GM21737 (cell line): ENCODE measurements around the gene DCPS.
"Not testable (repeated sequence)": the region's sequence is repeated elsewhere in the genome, so short reads cannot be mapped to it uniquely, and the experiment has no call there.

Source experiments
- ATAC-seq: cut with Tn5 transposase; IDR thresholded peaks from one replicate; pipeline ENCODE4 v1.9.1; 2021; ENCODE audit warnings: mild to moderate bottlenecking, moderate library complexity; ENCODE audit not compliant: unreplicated experiment

Gene DCPS, protein sequence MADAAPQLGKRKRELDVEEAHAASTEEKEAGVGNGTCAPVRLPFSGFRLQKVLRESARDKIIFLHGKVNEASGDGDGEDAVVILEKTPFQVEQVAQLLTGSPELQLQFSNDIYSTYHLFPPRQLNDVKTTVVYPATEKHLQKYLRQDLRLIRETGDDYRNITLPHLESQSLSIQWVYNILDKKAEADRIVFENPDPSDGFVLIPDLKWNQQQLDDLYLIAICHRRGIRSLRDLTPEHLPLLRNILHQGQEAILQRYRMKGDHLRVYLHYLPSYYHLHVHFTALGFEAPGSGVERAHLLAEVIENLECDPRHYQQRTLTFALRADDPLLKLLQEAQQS

DNA sequence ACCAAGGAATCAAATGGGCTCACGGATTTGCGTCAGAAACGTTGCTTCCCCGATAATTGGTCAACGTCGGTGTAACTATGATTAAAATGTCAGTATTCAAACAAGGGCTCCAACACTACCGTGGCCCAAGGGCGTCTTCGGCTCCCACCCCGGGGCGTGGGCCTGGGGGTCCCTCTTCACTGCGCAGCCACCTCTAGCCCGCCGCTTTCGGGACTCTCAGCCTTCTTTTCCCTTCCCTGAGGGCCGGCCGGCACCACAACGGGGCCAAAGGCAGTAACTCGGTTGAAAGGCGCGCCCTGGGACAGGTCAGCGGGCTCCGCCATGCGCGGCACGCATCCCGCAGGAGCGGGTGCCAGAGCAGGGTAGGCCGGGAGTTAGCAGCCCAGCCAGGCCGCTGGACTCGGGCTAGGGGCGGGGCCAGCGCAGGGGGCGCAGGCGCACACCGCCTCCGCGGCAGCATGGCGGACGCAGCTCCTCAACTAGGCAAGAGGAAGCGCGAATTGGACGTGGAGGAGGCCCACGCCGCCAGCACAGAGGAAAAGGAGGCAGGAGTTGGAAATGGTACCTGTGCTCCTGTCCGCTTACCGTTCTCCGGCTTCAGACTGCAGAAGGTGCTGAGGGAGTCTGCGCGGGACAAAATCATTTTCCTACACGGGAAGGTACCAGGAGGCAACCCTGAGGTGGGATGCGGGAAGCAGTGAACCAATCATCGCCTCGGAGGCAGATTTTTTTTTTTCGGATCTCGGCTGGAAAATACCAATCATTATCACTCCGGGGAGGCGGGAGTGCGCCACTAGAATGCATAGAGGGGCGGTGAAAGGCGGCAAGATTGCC is at the start of gene DCPS:
TSS of gene DCPS (plus strand) at position 438 of the 834 bp plus-strand sequence. CDS start at position 459, 21 bp downstream.
- peak; percentile 91 for ATAC-seq

GRCh38 chr11:126254819-126255218 is 49.0 kb upstream of the DCPS start:
- no peak for ATAC-seq

- ATAC-seq = not testable (repeated sequence)
These were observed 48.4 kb upstream of the DCPS start for GRCh38 chr11:126255507-126255906.

DNA sequence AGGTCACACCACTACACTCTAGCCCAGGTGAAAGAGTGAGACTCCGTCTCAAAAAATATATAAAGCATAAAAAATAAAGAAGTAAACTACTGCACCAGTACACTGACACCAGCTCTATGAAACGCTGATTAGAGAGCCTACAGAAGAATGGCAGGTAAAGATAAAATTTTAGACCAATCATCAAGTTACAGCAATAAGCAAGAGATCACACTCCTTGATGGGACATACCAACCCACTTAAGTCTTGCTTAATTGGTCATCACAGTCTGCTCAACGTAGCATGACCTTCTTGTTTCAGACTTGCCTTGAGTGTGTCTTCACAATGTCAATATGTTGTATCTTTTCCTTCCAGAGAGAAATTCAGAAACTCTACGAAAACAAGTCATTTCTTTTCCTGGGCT is 47.6 kb upstream of the DCPS start:
- no peak for ATAC-seq

- no peak for ATAC-seq
These were observed 46.7 kb upstream of the DCPS start for GRCh38 chr11:126257144-126257543.

DNA sequence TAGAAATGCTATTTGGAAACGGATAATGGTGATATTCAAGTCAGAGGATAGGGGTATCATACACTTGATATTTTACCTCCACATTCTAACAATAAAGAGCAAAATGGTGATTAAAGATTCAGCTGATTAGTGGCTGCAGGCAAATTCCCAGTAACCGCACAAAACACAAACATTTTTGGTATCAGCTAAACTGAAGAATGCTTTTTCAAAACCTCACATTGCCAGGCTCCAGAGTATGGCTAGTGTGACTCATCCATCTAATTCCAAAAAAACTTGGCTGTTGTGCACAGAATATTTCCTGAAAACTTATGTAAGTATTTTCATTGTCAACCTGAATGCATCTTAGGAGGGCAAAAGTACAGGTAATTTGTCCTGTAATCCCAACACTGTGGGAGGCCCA is 46.1 kb upstream of the DCPS start:
- ATAC-seq = no peak

DNA sequence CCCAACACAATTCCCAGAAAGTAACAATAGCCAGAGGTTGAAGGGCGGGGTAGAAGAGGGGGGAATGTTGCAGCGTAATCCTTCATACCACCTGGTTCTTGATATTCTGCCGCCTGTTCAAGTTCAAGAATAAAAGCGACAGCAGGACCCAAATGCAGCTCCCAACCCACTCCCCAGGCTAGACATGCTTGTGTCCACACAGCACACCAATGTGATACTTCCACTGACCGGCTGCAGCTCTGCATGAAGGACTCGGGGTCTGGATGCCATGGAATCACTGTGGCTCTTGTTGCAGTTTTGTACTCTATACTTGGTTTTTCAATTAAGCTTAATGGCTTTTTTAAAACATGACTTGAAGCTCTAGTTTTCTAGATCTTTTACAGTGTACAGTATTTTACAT is 41.6 kb upstream of the DCPS start:
- ATAC-seq = no peak

DNA sequence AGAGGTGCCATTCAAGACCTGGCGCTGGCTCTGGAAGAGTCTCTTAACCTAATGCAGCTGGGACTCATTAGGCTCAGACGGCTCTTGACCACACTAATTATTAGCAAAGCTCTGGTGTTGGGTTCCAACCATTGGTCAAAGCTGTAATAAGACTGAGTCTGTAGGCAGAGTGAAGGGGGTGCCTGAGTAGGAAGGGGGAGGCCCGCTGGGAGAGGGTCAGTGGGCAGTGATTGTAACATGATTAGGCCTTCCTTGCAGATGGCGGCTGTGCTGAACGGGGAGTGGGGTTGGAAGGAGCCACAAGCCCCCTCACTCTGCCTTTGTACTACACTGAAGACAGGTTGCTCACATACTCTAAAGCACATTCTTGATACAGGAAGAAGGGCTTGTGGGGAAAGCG is 40.4 kb upstream of the DCPS start:
- ATAC-seq = no peak

DNA sequence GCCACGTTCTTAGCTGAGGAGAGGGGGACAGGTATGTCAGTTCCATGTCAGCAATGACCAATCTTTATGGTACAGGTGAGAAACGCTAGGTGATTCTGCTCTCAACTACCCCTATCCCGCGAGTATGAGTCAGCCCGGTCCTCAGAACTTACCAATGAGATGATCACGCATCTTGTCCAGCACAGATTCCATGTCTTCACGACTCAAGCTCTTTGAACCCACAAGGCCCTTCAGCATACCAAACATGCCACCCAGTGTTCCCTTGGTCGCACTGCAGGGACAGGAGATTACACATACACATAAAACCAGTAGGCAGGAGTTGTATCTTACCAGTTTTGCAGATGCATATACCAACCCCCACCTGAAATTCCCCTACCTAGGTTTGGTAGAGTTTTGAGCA is 38.0 kb upstream of the DCPS start:
- no peak for ATAC-seq

GRCh38 chr11:126267650-126268049 is 36.2 kb upstream of the DCPS start:
- no peak for ATAC-seq

DNA sequence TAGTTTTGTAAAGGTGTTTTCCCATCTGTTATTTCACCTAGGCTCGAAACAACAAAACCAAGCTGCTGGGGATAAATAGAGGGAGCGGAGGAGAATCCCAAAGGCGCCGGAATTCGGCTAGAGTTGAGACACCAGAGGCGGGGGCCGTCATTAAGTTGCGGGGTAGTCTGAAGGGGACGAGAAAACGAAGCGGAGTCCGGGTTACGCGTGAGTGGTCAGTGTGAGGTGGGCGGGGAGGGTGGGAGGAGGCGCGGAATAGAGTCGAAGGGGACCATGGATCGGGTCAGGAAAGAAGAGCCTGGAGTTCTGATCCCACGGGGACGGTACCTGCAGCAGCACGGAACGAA is 35.5 kb upstream of the DCPS start:
- no peak for ATAC-seq

GRCh38 chr11:126268708-126269579 is 34.9 kb upstream of the DCPS start, which contains the start of the genes FOXRED1 and SRPRA:
Gene FOXRED1, plus strand, starts transcription at chr11:126269154. Its CDS starts 53 bp downstream, at chr11:126269207.
Gene SRPRA, minus strand, starts transcription at chr11:126268895. Its CDS starts 91 bp downstream, at chr11:126268804.
- ATAC-seq = peak; percentile 99

GRCh38 chr11:126277322-126277721 is 26.5 kb upstream of the DCPS start:
- no peak for ATAC-seq

DNA sequence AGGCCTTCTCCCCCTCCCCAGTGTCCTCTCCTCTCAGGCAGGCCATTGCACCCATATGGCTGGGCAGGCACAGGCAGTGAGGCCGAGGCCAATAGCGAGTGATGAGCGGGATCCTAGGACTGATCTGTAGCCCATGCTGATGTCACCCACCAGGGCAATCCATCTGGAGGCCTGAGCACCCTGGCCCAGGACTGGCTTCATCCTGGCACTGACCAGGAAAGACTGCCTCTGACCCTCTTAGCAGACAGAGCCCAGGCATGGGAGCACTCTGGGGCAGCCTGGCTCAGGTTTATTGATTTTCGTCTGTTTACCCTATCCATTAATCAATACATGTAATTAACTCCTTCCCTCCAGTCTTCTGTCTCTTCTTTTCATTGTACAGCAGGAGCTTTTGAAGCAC is 26.1 kb upstream of the DCPS start:
- ATAC-seq = no peak

- ATAC-seq = no peak
These were observed 24.7 kb upstream of the DCPS start for GRCh38 chr11:126279191-126279590.

- ATAC-seq = no peak
These were observed 23.3 kb upstream of the DCPS start for GRCh38 chr11:126280595-126280994.

DNA sequence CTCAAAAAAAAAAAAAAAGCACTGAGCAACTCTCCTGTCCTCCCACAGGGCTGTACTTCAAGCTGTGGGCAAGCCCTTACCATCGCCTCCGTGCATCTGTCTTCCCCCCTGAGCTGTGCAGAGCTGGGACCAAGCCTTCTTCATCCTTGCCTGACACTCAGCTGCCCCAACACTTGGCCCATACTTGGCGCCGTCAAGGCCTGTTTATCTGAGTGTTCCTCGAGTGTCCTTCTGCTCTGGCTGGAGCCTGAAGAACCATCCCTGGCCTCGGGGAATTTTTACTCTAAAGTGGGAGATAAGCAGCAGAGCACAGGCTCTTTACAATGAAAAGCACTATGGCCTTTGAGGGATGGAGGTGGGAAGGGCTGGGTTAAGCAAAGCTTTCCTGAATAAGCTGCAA is 22.6 kb upstream of the DCPS start:
- no peak for ATAC-seq

- ATAC-seq = no peak
These were observed 22.1 kb upstream of the DCPS start for GRCh38 chr11:126281666-126282175.

DNA sequence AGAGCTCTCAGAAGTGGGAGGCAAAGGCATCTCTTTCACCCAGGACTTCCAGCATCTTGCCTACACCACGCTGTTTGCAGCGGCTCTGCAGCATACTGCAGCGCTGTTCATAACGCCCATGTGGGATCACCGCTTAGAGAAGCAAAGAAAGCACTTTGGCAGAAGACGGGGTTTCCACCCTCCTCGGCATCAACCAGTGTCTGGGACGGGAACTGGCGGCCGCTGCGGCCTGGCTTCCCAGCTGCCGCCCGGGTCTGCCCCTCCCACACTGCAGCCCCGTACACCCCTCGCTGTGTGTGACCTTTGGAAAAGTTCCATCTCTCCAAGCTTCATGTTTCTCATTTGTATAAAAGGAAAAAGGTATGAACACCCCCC is 21.5 kb upstream of the DCPS start:
- ATAC-seq = peak; percentile 31

DNA sequence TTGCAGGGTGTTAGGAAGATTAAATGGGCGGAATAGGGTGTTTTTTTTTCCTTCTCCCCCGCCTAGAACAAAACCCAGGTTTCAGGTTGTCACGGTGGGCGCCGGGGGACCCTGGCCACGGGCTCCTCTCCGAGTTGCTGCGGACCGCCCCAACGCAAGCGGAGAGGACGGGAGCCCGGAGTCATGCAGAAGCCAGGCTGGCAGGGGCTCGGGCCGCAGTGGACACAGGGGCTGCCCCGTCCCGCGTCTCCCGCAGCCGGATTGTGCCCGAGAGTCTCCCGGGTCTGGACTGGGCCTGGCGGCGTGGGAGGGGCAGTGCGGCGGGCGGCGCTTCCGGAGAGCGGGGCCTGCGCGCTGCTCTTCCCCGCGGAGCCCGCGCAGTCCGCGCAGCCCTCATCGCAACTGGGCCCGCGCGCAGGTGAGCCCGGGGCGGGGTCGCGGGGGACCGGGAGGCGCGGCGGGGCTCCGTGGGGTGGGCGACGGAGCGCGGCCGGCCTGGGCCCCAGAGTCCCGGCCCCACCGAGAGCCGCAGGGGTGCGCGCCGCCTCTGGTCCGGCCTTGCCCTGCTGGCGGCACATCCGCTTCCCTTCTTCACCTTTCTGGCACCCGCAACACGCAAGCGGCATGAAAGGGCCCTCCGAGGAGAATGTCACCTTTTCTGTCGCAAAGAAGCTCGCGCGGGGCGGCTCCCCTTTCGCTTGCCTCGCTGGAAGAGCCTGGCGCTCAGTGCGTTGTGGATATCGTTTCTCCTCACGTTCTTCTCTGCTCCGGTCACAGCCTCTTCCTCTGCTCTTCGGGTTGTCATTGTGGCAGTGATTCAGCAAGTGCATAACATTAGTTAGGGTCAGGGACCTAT is 20.9 kb upstream of the DCPS start, which contains the start of gene TIRAP:
TSS of gene TIRAP (plus strand) at position 358 of the 856 bp plus-strand sequence. CDS start 7,802 bp downstream, outside the sequence.
- peak; percentile 59 for ATAC-seq
